ENCODE measurements around the gene EFNA3. TPM values are rescaled to one million over a fixed set of nuclear protein-coding genes. Genes with fewer than 3 reads are reported as not detected.

Gene EFNA3
- polyA plus RNA-seq, 1 donor from 2014 or later, result 12.2 TPM

- Histone ChIP-seq H3K4me2 (ENCODE audit: low read length) (no peak overlapping the region), H3K9me2 (ENCODE audit: insufficient read depth, low read length) (no peaks in the 10 kb centered on the region), H3F3A (ENCODE audit: insufficient read depth, low read length, poor library complexity, severe bottlenecking) (no peaks in the 10 kb centered on the region), H3K27ac (ENCODE audit: low read length) (no peak overlapping the region), H3K4me3 (ENCODE audit: low read length) (no peak overlapping the region), H4K20me1 (ENCODE audit: insufficient read depth) (no peaks in the 10 kb centered on the region), H3K27me3 (ENCODE audit: insufficient read depth, low read depth, low read length) (no peaks in the 10 kb centered on the region), H3K36me3 (ENCODE audit: insufficient read depth, low read length) (no peaks in the 10 kb centered on the region), H3K9me3 (ENCODE audit: low read length) (no peaks in the 10 kb centered on the region), H2AFZ (ENCODE audit: low read depth, low read length) (no peak overlapping the region), H3K9ac (ENCODE audit: low read length) (no peak overlapping the region), H3K79me2 (replicated peaks; ENCODE audit: insufficient read depth, low read length) (no peaks in the 10 kb centered on the region)
- TF ChIP-seq RAD21 (conservative IDR thresholded peaks at IDR 0.05), result no peak
- no peak for TF ChIP-seq REST (IDR thresholded peaks at IDR 0.05; ENCODE audit: borderline replicate concordance)
- TF ChIP-seq SMC3 (conservative IDR thresholded peaks at IDR 0.05; ENCODE audit: poor library complexity), result peak; percentile 15
- TF ChIP-seq EP300 (conservative IDR thresholded peaks at IDR 0.05; ENCODE audit: poor library complexity, severe bottlenecking), result no peak
- no peak for TF ChIP-seq EZH2 (IDR thresholded peaks at IDR 0.05; ENCODE audit: borderline replicate concordance, insufficient read depth, low read length, poor library complexity, severe bottlenecking)
- no peak for TF ChIP-seq MXI1 (conservative IDR thresholded peaks at IDR 0.05; ENCODE audit: poor library complexity, severe bottlenecking)
- TF ChIP-seq TAF1 (IDR thresholded peaks at IDR 0.05; ENCODE audit: low read depth), result no peak
- no peak for TF ChIP-seq POLR2AphosphoS5 (IDR thresholded peaks at IDR 0.05)
- peak; percentile 37 for TF ChIP-seq CTCF (IDR thresholded peaks at IDR 0.05; ENCODE audit: poor library complexity, severe bottlenecking)
Observed at GRCh38 chr1:155044812-155045657, 33.6 kb upstream of the EFNA3 start.

- H3K9ac ChIP-seq (ENCODE audit: low read length), result no peak overlapping the region
Observed at GRCh38 chr1:155048449-155049334, 29.9 kb upstream of the EFNA3 start.

More at GRCh38 chr1:155048449-155049334, 29.9 kb upstream of the EFNA3 start:
- no peaks in the 10 kb centered on the region for H3F3A ChIP-seq (ENCODE audit: insufficient read depth, low read length, poor library complexity, severe bottlenecking)
- no peak overlapping the region for H3K4me2 ChIP-seq (ENCODE audit: low read length)
- no peaks in the 10 kb centered on the region for H3K36me3 ChIP-seq (ENCODE audit: insufficient read depth, low read length)
- H3K4me3 ChIP-seq (ENCODE audit: low read length), result no peak overlapping the region
- TF ChIP-seq MXI1 (conservative IDR thresholded peaks at IDR 0.05; ENCODE audit: poor library complexity, severe bottlenecking), result no peak
- TF ChIP-seq CTCF (IDR thresholded peaks at IDR 0.05; ENCODE audit: poor library complexity, severe bottlenecking), result no peak
- no peak for TF ChIP-seq SMC3 (conservative IDR thresholded peaks at IDR 0.05; ENCODE audit: poor library complexity)
- TF ChIP-seq POLR2AphosphoS5 (IDR thresholded peaks at IDR 0.05), result no peak
- TF ChIP-seq EZH2 (IDR thresholded peaks at IDR 0.05; ENCODE audit: borderline replicate concordance, insufficient read depth, low read length, poor library complexity, severe bottlenecking), result no peak
- no peak for TF ChIP-seq TAF1 (IDR thresholded peaks at IDR 0.05; ENCODE audit: low read depth)
- TF ChIP-seq EP300 (conservative IDR thresholded peaks at IDR 0.05; ENCODE audit: poor library complexity, severe bottlenecking), result no peak
- TF ChIP-seq REST (IDR thresholded peaks at IDR 0.05; ENCODE audit: borderline replicate concordance), result no peak
- TF ChIP-seq RAD21 (conservative IDR thresholded peaks at IDR 0.05), result no peak
- H3K27me3 ChIP-seq (ENCODE audit: insufficient read depth, low read depth, low read length), result no peaks in the 10 kb centered on the region
- no peaks in the 10 kb centered on the region for H4K20me1 ChIP-seq (ENCODE audit: insufficient read depth)
- H3K9me2 ChIP-seq (ENCODE audit: insufficient read depth, low read length), result no peaks in the 10 kb centered on the region
- H3K27ac ChIP-seq (ENCODE audit: low read length), result no peak overlapping the region
- H2AFZ ChIP-seq (ENCODE audit: low read depth, low read length), result no peak overlapping the region
- no peaks in the 10 kb centered on the region for H3K79me2 ChIP-seq (replicated peaks; ENCODE audit: insufficient read depth, low read length)
- H3K9me3 ChIP-seq (ENCODE audit: low read length), result no peaks in the 10 kb centered on the region

Measured in neural cell (in vitro differentiated cells).